GM18511 (cell line): ENCODE data around the gene SPHK1.

ENCODE experiments used
- ATAC-seq: cut with Tn5 transposase; IDR thresholded peaks from one replicate; pipeline ENCODE4 v1.9.1; 2021; ENCODE audit warnings: mild to moderate bottlenecking, moderate library complexity; ENCODE audit not compliant: unreplicated experiment

The SPHK1 gene

GRCh38 chr17:76360461-76360860, 23.9 kb upstream of the SPHK1 start:
- ATAC-seq = no peak

GRCh38 chr17:76363107-76363842, 21.1 kb upstream of the SPHK1 start:
- ATAC-seq = no peak

GRCh38 chr17:76365256-76365903, 19.0 kb upstream of the SPHK1 start:
- no peak for ATAC-seq

- ATAC-seq = no peak
Measured at GRCh38 chr17:76366247-76366646, 18.2 kb upstream of the SPHK1 start.

GRCh38 chr17:76367642-76368041, 16.8 kb upstream of the SPHK1 start:
- no peak for ATAC-seq

- no peak for ATAC-seq
Measured at GRCh38 chr17:76368545-76368944, 15.9 kb upstream of the SPHK1 start.

- ATAC-seq = no peak
Measured at GRCh38 chr17:76369379-76369778, 15.0 kb upstream of the SPHK1 start.

GRCh38 chr17:76369804-76370203, 14.6 kb upstream of the SPHK1 start:
- no peak for ATAC-seq

GRCh38 chr17:76370261-76370993, 14.0 kb upstream of the SPHK1 start:
- ATAC-seq = no peak

- no peak for ATAC-seq
Measured at GRCh38 chr17:76371656-76372628, 12.5 kb upstream of the SPHK1 start.

- ATAC-seq = no peak
Measured at GRCh38 chr17:76376318-76377133, 7.9 kb upstream of the SPHK1 start.

GRCh38 chr17:76378548-76379274, 5.7 kb upstream of the SPHK1 start:
- ATAC-seq = no peak

- no peak for ATAC-seq
Measured at GRCh38 chr17:76379275-76379641, 5.2 kb upstream of the SPHK1 start.

GRCh38 chr17:76379646-76380376, 4.6 kb upstream of the SPHK1 start:
- no peak for ATAC-seq

- ATAC-seq = no peak
Measured at GRCh38 chr17:76381633-76382350, 2.6 kb upstream of the SPHK1 start.

- ATAC-seq = no peak
Measured at GRCh38 chr17:76382351-76382802, 2.0 kb upstream of the SPHK1 start.

- no peak for ATAC-seq
Measured at GRCh38 chr17:76382803-76383545, 1.4 kb upstream of the SPHK1 start.
